Gastrocnemius medialis (tissue), 4 donors: ENCODE measurements around the gene CFP. TPM values are rescaled to one million over a fixed set of nuclear protein-coding genes. Genes with fewer than 3 reads are reported as not detected.

ENCODE experiments used
- ATAC-seq, 2 donors: fragments of 150-250 bp; one replicate each; pipeline ENCODE4 v1.9.1; 2016
- DNase-seq, 2 donors: peaks; one replicate each; pipeline ENCODE4 v3.0.0-alpha.2; 2019
- H3K27ac ChIP-seq, 4 donors: fragments of 200-600 bp; sonication (generic); 1 replicate in 1 of 4; 2 replicates in 3 of 4; pipeline ENCODE4 v1.5.1; 2016 to 2018; ENCODE audit warnings: mild to moderate bottlenecking in 2 of 4, moderate library complexity in 1 of 4
- H3K27me3 ChIP-seq, 3 donors: fragments of 200-600 bp; sonication (generic) in 2 of 3; 1 replicate in 1 of 3; 2 replicates in 2 of 3; pipeline versions ENCODE4 v1.5.1 to v1.6.0; 2016 to 2019; ENCODE audit warnings: mild to moderate bottlenecking in 1 of 3, moderate library complexity in 1 of 3
- H3K36me3 ChIP-seq, 2 donors: fragments of 200-600 bp; sonication (generic) in 1 of 2; one replicate each; pipeline ENCODE4 v1.5.1; 2017 to 2018
- H3K4me1 ChIP-seq, 2 donors: fragments of 200-600 bp; sonication (generic) in 1 of 2; one replicate each; pipeline ENCODE4 v1.5.1; 2016 to 2017; ENCODE audit warnings: mild to moderate bottlenecking in 2 of 2
- H3K4me3 ChIP-seq, 4 donors: fragments of 200-600 bp; sonication (generic) in 3 of 4; 1 replicate in 1 of 4; 2 replicates in 3 of 4; pipeline ENCODE4 v1.5.1; 2016 to 2019; ENCODE audit warnings: mild to moderate bottlenecking in 2 of 4
- H3K9me3 ChIP-seq, 3 donors: fragments of 200-600 bp; sonication (generic) in 2 of 3; 1 replicate in 1 of 3; 2 replicates in 2 of 3; pipeline ENCODE4 v1.5.1; 2016 to 2019
- POLR2A ChIP-seq, 2 donors: fragments of 450-650 bp; IDR thresholded peaks; one replicate each; pipeline ENCODE4 v1.6.1; 2017; ENCODE audit warnings: antibody characterized with exemption in 2 of 2, mild to moderate bottlenecking in 2 of 2, moderate library complexity in 2 of 2
- in situ Hi-C, 4 donors: fragments of 200-750 bp; cut with MboI; loops; one replicate each; pipeline versions ENCODE4 v1.15.0 to v1.8.0; 2017; ENCODE audit warnings: low sequenced_read_pairs in 4 of 4
- intact Hi-C: fragments of 100-400 bp; cut with DNase I; formaldehyde crosslinking; loops from one replicate; pipeline ENCODE4 v1.15.1; 2023; ENCODE audit warnings: low total_unique reads
- total RNA-seq, 4 donors: library from RNA; depleted of rRNA; stranded (reverse); fragments of >200 nt; gene quantifications; one replicate each; pipeline versions ENCODE4 v1.1.0 to v1.2.3, GENCODE V29; 2016
- TF ChIP-seq, protein P1 (sequence below), 5 experiments: fragments of 450-650 bp in 3 of 5; fragments of 200-600 bp in 2 of 5; sonication (generic) in 2 of 5; IDR thresholded peaks in 4 of 5; conservative IDR thresholded peaks in 1 of 5; 1 replicate in 4 of 5; 2 replicates in 1 of 5; pipeline ENCODE4 v1.5.1; 2016 to 2019; ENCODE audit warnings: antibody characterized with exemption in 5 of 5, mild to moderate bottlenecking in 3 of 5, moderate library complexity in 3 of 5

Gene CFP
- total RNA-seq, 4 donors from 2014 or later = 0.51 to 3.8 (median 3.3) TPM; not detected in 1

DNA sequence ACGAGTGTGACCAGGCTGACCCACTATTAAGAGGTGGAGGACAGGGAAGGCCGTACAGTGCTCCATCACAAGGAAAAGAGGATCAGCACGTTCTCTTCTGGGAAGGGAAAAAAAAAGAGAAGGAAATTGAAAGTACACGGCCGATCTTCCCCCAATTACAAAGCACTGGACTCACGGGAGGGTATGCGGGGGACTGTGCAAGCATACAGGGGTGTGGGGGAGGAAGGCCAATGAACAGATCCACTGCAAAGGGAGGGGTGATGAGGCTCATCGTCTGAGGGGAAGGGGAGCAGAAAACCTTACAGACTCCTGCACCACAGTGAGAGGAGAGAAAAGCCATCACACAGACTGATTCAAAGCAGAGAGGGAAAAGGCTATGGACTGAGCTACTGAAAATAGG is 19.5 kb upstream of the CFP start:
- peaks cover 5 to 8% of the 10 kb centered on the region in 2 donors for H3K4me1 ChIP-seq
- ATAC-seq (no peak), DNase-seq (no peak)
- peak overlapping the region; percentile 85 to 94 (median 92) for H3K27ac ChIP-seq
- TF ChIP-seq POLR2A (IDR thresholded peaks at IDR 0.05) = no peak
- TF ChIP-seq, protein P1, sequence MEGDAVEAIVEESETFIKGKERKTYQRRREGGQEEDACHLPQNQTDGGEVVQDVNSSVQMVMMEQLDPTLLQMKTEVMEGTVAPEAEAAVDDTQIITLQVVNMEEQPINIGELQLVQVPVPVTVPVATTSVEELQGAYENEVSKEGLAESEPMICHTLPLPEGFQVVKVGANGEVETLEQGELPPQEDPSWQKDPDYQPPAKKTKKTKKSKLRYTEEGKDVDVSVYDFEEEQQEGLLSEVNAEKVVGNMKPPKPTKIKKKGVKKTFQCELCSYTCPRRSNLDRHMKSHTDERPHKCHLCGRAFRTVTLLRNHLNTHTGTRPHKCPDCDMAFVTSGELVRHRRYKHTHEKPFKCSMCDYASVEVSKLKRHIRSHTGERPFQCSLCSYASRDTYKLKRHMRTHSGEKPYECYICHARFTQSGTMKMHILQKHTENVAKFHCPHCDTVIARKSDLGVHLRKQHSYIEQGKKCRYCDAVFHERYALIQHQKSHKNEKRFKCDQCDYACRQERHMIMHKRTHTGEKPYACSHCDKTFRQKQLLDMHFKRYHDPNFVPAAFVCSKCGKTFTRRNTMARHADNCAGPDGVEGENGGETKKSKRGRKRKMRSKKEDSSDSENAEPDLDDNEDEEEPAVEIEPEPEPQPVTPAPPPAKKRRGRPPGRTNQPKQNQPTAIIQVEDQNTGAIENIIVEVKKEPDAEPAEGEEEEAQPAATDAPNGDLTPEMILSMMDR (IDR thresholded peaks at IDR 0.05 in 4 of 5, conservative IDR thresholded peaks at IDR 0.05 in 1 of 5) = no peak
- no peaks in the 10 kb centered on the region for H3K27me3 ChIP-seq
- H3K36me3 ChIP-seq = peaks cover 0 to 11% of the 10 kb centered on the region in 2 donors
- no peaks in the 10 kb centered on the region for H3K9me3 ChIP-seq
- in situ Hi-C loops (loop anchor here in 1 of 4 donors (25.0 kb wide), 1 partner anchor 112 kb away; no protein-coding TSS in a partner anchor), intact Hi-C loops (no loop called here)
- H3K4me3 ChIP-seq = peak overlapping the region; percentile 66 to 79 (median 70)

DNA sequence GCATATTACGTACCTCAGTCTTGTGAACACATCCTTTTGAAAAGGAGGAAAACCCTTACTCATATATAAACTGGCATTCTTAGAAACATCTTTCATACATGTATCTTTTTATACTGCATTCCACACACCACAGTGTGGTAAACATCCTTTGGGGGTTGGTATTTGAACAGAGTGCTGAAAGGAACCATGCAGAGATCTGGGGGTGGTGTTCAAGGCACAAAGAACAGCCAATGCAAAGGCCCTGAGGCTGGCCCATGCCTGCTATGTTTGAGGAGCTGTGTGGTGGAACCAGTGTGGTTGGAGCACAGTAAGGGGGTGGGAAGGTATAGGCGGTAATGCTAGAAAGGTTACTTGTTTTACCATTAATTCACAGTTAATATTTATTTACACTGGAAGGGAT is 18.6 kb upstream of the CFP start:
- no peaks in the 10 kb centered on the region for H3K9me3 ChIP-seq
- no peaks in the 10 kb centered on the region for H3K27me3 ChIP-seq
- no peak for TF ChIP-seq POLR2A (IDR thresholded peaks at IDR 0.05)
- TF ChIP-seq, protein P1 (IDR thresholded peaks at IDR 0.05 in 4 of 5, conservative IDR thresholded peaks at IDR 0.05 in 1 of 5) = no peak
- in situ Hi-C loops = loop anchor here in 1 of 4 donors (25.0 kb wide), 1 partner anchor 111 kb away; no protein-coding TSS in a partner anchor
- peaks cover 5 to 8% of the 10 kb centered on the region in 2 donors for H3K4me1 ChIP-seq
- intact Hi-C loops = no loop called here
- no peak for ATAC-seq
- DNase-seq = no peak
- no peak overlapping the region for H3K27ac ChIP-seq
- H3K36me3 ChIP-seq = peaks cover 0 to 3% of the 10 kb centered on the region in 2 donors
- H3K4me3 ChIP-seq = no peak overlapping the region

DNA sequence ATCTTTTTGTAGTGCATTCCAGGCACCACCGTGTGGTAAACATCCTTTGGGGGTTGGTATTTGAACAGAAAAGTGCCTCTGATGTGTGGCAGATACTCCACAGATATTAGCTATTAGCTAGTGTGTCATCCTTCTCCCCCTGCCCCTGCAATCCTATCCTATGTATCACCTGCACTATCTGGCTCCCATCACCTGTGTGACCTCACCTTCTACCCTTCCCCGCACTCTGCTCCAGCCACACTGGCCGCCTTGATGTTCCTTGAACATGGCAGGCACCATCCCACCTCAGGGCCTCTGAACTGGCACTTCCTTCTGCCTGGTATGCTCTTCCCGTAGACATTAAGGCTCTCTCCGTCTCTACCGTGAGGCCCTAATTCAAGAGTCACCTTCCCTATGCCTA is 16.9 kb upstream of the CFP start:
- no peak overlapping the region for H3K4me3 ChIP-seq
- intact Hi-C loops = no loop called here
- no peaks in the 10 kb centered on the region for H3K36me3 ChIP-seq
- peaks cover 5 to 8% of the 10 kb centered on the region in 2 donors for H3K4me1 ChIP-seq
- no peaks in the 10 kb centered on the region for H3K9me3 ChIP-seq
- ATAC-seq (no peak), DNase-seq (no peak)
- TF ChIP-seq, protein P1 (IDR thresholded peaks at IDR 0.05 in 4 of 5, conservative IDR thresholded peaks at IDR 0.05 in 1 of 5) = no peak
- TF ChIP-seq POLR2A (IDR thresholded peaks at IDR 0.05) = no peak
- H3K27me3 ChIP-seq = no peaks in the 10 kb centered on the region
- H3K27ac ChIP-seq = no peak overlapping the region
- in situ Hi-C loops = loop anchor here in 1 of 4 donors (25.0 kb wide), 1 partner anchor 109 kb away; no protein-coding TSS in a partner anchor

DNA sequence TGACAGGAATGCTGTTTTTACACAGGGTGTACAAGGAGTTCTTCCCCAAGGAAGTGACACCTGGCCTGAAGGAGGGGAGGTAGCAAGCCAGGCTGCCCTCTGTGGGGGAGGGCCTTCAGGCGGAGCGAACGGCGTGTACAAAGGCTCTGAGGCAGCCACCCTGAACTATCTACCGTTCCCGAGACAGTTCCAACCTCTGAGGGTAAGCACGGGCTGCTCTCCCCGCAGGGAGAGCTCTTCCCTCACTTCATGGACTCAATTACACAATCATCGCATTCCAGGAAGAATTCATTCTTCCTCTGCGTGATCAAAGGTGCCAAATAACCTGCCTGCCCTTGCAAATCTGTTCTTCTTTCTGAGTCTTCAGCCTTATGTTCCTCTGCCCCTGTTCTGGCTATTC is 15.8 kb upstream of the CFP start:
- intact Hi-C loops (no loop called here), in situ Hi-C loops (loop anchor here in 1 of 4 donors (25.0 kb wide), 1 partner anchor 108 kb away; no protein-coding TSS in a partner anchor)

More for the DNA sequence above, 15.8 kb upstream of the CFP start:
- Histone ChIP-seq H3K36me3 (peaks cover 0 to 3% of the 10 kb centered on the region in 2 donors), H3K27ac (no peak overlapping the region), H3K27me3 (no peaks in the 10 kb centered on the region), H3K9me3 (no peaks in the 10 kb centered on the region), H3K4me1 (peaks cover 5 to 8% of the 10 kb centered on the region in 2 donors), H3K4me3 (no peak overlapping the region)
- no peak for TF ChIP-seq POLR2A (IDR thresholded peaks at IDR 0.05)
- TF ChIP-seq, protein P1 (IDR thresholded peaks at IDR 0.05 in 4 of 5, conservative IDR thresholded peaks at IDR 0.05 in 1 of 5) = no peak
- no peak for ATAC-seq
- no peak for DNase-seq
